Liver (tissue), 9 donors: ENCODE results near the gene ATXN1. TPM values are rescaled to one million over a fixed set of nuclear protein-coding genes. Genes with fewer than 3 reads are reported as not detected.

ENCODE experiments used
- DNase-seq: peaks from one replicate; pipeline ENCODE4 v3.0.0-alpha.2; 2017; ENCODE audit warnings: low spot score
- H3K27ac ChIP-seq, 2 donors: one replicate each; pipeline ENCODE4 v1.7.0; 2013; ENCODE audit warnings: inconsistent platforms in 2 of 2, low read length in 2 of 2, control low read depth in 1 of 2, low read depth in 1 of 2, mild to moderate bottlenecking in 1 of 2
- H3K27me3 ChIP-seq, 4 donors: one replicate each; pipeline versions ENCODE4 v1.6.1 to v1.7.0; 2013; ENCODE audit warnings: low read length in 3 of 4, inconsistent platforms in 1 of 4, mild to moderate bottlenecking in 1 of 4, moderate library complexity in 1 of 4; ENCODE audit not compliant: control insufficient read depth in 4 of 4, insufficient read depth in 4 of 4
- H3K36me3 ChIP-seq, 4 donors: one replicate each; pipeline versions ENCODE4 v1.6.1 to v1.7.0; 2013; ENCODE audit warnings: low read length in 3 of 4, mild to moderate bottlenecking in 3 of 4, low read depth in 1 of 4, moderate library complexity in 1 of 4; ENCODE audit not compliant: control insufficient read depth in 4 of 4, insufficient read depth in 3 of 4
- H3K4me1 ChIP-seq, 4 donors: one replicate each; pipeline versions ENCODE4 v1.6.1 to v1.7.0; 2013; ENCODE audit warnings: low read length in 3 of 4, mild to moderate bottlenecking in 3 of 4, moderate library complexity in 1 of 4; ENCODE audit not compliant: control insufficient read depth in 4 of 4, insufficient read depth in 4 of 4
- H3K4me3 ChIP-seq, 3 donors: one replicate each; pipeline versions ENCODE4 v1.6.1 to v1.7.0; 2013; ENCODE audit warnings: low read length in 3 of 3, control low read depth in 1 of 3, low read depth in 1 of 3, mild to moderate bottlenecking in 1 of 3
- H3K9ac ChIP-seq, 2 donors: one replicate each; pipeline ENCODE4 v1.7.0; 2013; ENCODE audit warnings: low read length in 2 of 2, mild to moderate bottlenecking in 2 of 2, moderate library complexity in 2 of 2, control low read depth in 1 of 2, low read depth in 1 of 2
- H3K9me3 ChIP-seq, 4 donors: one replicate each; pipeline versions ENCODE4 v1.6.1 to v1.7.0; 2013; ENCODE audit warnings: low read length in 3 of 4; ENCODE audit not compliant: control insufficient read depth in 4 of 4
- ATF3 ChIP-seq: IDR thresholded peaks from 2 replicates; pipeline ENCODE4 v1.6.1; 2016; ENCODE audit warnings: antibody characterized with exemption
- FOXA1 ChIP-seq: IDR thresholded peaks from 2 replicates; pipeline ENCODE4 v1.6.1; 2016; ENCODE audit warnings: antibody characterized with exemption
- GABPA ChIP-seq, 2 donors: IDR thresholded peaks in 1 of 2; conservative IDR thresholded peaks in 1 of 2; 2 replicates each; pipeline ENCODE4 v1.6.1; 2016; ENCODE audit warnings: antibody characterized with exemption in 2 of 2, mild to moderate bottlenecking in 1 of 2, moderate library complexity in 1 of 2
- HNF4A ChIP-seq, 2 donors: conservative IDR thresholded peaks; 2 replicates each; pipeline ENCODE4 v1.6.1; 2016; ENCODE audit warnings: antibody characterized with exemption in 2 of 2, mild to moderate bottlenecking in 2 of 2
- MAX ChIP-seq: IDR thresholded peaks from 2 replicates; pipeline ENCODE4 v1.6.1; 2016; ENCODE audit warnings: antibody characterized with exemption
- RAD21 ChIP-seq, 2 donors: IDR thresholded peaks; 2 replicates each; pipeline ENCODE4 v1.6.1; 2016; ENCODE audit warnings: antibody characterized with exemption in 2 of 2, mild to moderate bottlenecking in 2 of 2
- REST ChIP-seq: IDR thresholded peaks from 2 replicates; pipeline ENCODE4 v1.6.1; 2016; ENCODE audit warnings: antibody characterized with exemption, mild to moderate bottlenecking
- TAF1 ChIP-seq: conservative IDR thresholded peaks from 2 replicates; pipeline ENCODE4 v1.6.1; 2016; ENCODE audit warnings: antibody characterized with exemption, mild to moderate bottlenecking
- YY1 ChIP-seq: IDR thresholded peaks from 2 replicates; pipeline ENCODE4 v1.6.1; 2016; ENCODE audit warnings: antibody characterized with exemption, mild to moderate bottlenecking
- ZBTB33 ChIP-seq: IDR thresholded peaks from 2 replicates; pipeline ENCODE4 v1.6.1; 2016; ENCODE audit warnings: antibody characterized with exemption
- WGBS: extraction: QIAGEN DNeasy Blood & Tissue Kit; methylation state at CpG from one replicate; pipeline ENCODE4 v1.1.7; 2013; 5-methylcytosine and 5-hydroxymethylcytosine counted together
- polyA plus RNA-seq, 2 donors: library from polyadenylated mRNA; stranded (reverse) in 1 of 2; unstranded in 1 of 2; fragments of 200-250 nt in 1 of 2; fragments of >200 nt in 1 of 2; fragmentation: Nextera tagmentation in 1 of 2; extraction: Ambion mirVana in 1 of 2; gene quantifications; one replicate each; pipeline versions ENCODE4 v1.2.1 to v1.2.3, GENCODE V29; 2013 to 2015
- total RNA-seq, 2 donors: library from RNA; depleted of rRNA; stranded (reverse); fragments of >200 nt; gene quantifications; one replicate each; pipeline ENCODE4 v1.2.3, GENCODE V29; 2014
- donor health status: healthy.
- donor health status: healthy.
- donor health status: healthy.
- donor health status: healthy.
- donor health status: healthy.

ATXN1 gene
- total and polyA plus RNA-seq, 4 donors = 4.3 to 29.7 (median 8.2) TPM

- no peak for TF ChIP-seq REST
- TF ChIP-seq YY1 = no peak
Observed at GRCh38 chr6:16783952-16784565, 22.8 kb upstream of the ATXN1 start (continued).

- H3K9ac ChIP-seq = no peak overlapping the region
- H3K36me3 ChIP-seq = no peaks in the 10 kb centered on the region
- no peak for DNase-seq
- no peaks in the 10 kb centered on the region for H3K27me3 ChIP-seq
- H3K4me1 ChIP-seq = no peaks in the 10 kb centered on the region
- no peak overlapping the region for H3K4me3 ChIP-seq
- H3K9me3 ChIP-seq = no peaks in the 10 kb centered on the region
- no peak overlapping the region for H3K27ac ChIP-seq
- WGBS = 86% methylated on average over 4 of the region's 4 CpGs
- TF ChIP-seq GABPA (IDR thresholded peaks at IDR 0.05 in 1 of 2, conservative IDR thresholded peaks at IDR 0.05 in 1 of 2) = no peak
- TF ChIP-seq FOXA1 = no peak
- TF ChIP-seq ZBTB33 = no peak
- TF ChIP-seq HNF4A (conservative IDR thresholded peaks at IDR 0.05) = no peak
- no peak for TF ChIP-seq RAD21 (IDR thresholded peaks at IDR 0.05)
Observed at GRCh38 chr6:16783509-16783908, 22.2 kb upstream of the ATXN1 start.

GRCh38 chr6:16782278-16782677 is 21.0 kb upstream of the ATXN1 start:
- H3K36me3 ChIP-seq = no peaks in the 10 kb centered on the region
- no peak overlapping the region for H3K27ac ChIP-seq
- H3K9ac ChIP-seq = no peak overlapping the region
- no peak for TF ChIP-seq MAX
- TF ChIP-seq REST = no peak
- no peak for TF ChIP-seq GABPA (IDR thresholded peaks at IDR 0.05 in 1 of 2, conservative IDR thresholded peaks at IDR 0.05 in 1 of 2)
- TF ChIP-seq ATF3 = no peak
- TF ChIP-seq TAF1 = no peak
- H3K4me3 ChIP-seq = no peak overlapping the region
- DNase-seq = no peak
- no peaks in the 10 kb centered on the region for H3K27me3 ChIP-seq
- H3K4me1 ChIP-seq = no peaks in the 10 kb centered on the region
- no peaks in the 10 kb centered on the region for H3K9me3 ChIP-seq
- 94% methylated on average over 4 of the region's 4 CpGs for WGBS
